Tibial nerve (tissue), 4 donors: ENCODE measurements around the gene CYGB.

Experiments
- CTCF ChIP-seq, 5 experiments: fragments of 200-600 bp in 3 of 5; fragments of 450-650 bp in 2 of 5; sonication (generic) in 3 of 5; IDR thresholded peaks; one replicate each; pipeline ENCODE4 v1.5.1; 2016 to 2019; ENCODE audit warnings: antibody characterized with exemption in 5 of 5, mild to moderate bottlenecking in 3 of 5, moderate library complexity in 2 of 5
- EP300 ChIP-seq, 2 donors: sonication (generic); formaldehyde crosslinking; IDR thresholded peaks; one replicate each; pipeline ENCODE4 v1.6.1; 2017; ENCODE audit warnings: antibody characterized with exemption in 2 of 2, mild to moderate bottlenecking in 1 of 2

DNA sequence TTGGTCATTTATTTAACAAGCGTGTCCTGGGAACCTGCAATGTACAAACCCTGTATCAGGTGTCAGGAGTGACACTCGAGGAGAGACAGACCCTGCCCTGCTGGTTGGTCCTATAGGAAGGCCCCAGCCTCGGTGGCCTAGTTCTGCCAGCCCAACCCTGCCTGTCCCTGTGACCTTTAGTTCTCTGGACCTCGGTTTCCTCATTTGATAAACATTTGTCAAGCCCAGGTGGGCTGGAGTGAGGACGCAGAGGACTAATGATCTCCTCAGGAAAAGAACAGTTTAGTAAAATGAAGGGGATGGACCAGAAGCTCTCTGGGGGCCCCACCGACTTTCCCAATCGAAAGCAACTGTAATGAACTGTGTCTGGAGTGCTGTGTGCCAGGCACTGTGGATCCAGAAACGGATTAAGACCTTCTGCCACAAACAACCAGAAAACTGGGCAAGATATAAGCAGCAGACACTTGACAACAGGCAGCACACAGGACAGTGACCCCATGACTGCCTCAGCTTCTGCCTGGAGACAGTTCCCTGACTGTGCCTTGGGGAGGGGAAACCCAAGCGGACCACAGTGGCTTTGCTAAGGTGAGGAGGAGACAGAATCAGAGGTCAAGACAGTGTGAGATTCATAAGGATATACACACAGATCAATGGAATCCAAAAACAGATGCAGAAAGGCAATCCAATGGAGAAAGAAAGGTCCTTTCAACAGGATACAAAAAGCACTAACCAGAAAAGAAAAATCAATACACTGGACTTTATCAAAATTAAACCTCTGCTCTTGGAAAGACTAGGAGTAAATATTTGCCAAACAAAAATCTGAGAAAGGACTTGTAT lies 11.1 kb upstream of the CYGB start:
- TF ChIP-seq CTCF (IDR thresholded peaks at IDR 0.05) (no peak), EP300 (IDR thresholded peaks at IDR 0.05) (no peak)
